A549 treated with GW870086 at 1 μM for 4 hours (cell line): Measurements from ENCODE around the gene LONP2. TPM values are rescaled to one million over a fixed set of nuclear protein-coding genes. Genes with fewer than 3 reads are reported as not detected.

ENCODE experiments used
- total RNA-seq: library from RNA; stranded (reverse); fragments of 200-300 nt; extraction: Qiagen RNA extraction; gene quantifications from 5 replicates; pipeline ENCODE4 v1.2.3, GENCODE V29; 2022; ENCODE audit warnings: low read depth

The LONP2 gene, protein sequence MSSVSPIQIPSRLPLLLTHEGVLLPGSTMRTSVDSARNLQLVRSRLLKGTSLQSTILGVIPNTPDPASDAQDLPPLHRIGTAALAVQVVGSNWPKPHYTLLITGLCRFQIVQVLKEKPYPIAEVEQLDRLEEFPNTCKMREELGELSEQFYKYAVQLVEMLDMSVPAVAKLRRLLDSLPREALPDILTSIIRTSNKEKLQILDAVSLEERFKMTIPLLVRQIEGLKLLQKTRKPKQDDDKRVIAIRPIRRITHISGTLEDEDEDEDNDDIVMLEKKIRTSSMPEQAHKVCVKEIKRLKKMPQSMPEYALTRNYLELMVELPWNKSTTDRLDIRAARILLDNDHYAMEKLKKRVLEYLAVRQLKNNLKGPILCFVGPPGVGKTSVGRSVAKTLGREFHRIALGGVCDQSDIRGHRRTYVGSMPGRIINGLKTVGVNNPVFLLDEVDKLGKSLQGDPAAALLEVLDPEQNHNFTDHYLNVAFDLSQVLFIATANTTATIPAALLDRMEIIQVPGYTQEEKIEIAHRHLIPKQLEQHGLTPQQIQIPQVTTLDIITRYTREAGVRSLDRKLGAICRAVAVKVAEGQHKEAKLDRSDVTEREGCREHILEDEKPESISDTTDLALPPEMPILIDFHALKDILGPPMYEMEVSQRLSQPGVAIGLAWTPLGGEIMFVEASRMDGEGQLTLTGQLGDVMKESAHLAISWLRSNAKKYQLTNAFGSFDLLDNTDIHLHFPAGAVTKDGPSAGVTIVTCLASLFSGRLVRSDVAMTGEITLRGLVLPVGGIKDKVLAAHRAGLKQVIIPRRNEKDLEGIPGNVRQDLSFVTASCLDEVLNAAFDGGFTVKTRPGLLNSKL
- total RNA-seq, result 21.1 to 32.5 TPM (median 28.8 TPM) in 5 replicates

DNA sequence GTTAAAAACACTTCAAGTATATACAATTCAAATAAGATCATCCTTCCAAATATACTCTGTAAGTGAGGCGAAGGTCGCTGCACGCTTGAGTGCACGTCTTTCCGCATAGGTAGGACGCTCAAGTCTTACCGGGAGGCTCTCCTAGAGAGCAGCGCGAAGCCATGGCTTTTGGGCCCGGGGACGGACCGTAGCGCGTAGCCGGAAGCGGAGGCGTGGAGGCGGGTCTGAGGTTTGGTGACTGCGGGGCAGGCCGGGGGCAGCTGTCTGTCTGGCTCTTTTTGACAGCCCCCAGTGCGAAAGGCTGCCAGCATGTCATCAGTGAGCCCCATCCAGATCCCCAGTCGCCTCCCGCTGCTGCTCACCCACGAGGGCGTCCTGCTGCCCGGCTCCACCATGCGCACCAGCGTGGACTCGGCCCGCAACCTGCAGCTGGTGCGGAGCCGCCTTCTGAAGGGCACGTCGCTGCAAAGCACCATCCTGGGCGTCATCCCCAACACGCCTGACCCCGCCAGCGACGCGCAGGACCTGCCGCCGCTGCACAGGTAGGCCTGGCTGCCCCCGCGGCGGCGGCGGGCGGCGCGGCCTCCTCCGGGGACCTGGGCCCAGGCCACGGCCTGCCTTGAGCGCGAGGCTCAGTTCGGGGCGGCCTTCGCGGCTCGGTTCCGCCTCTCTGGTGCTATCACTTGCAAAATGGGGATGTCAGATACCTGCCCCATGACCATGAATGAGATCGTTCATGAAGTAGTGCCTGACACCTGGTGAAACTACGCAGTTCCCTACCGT is at the start of gene LONP2:
Gene LONP2, plus strand, starts transcription at position 221 of the 783 bp plus-strand sequence. Its CDS starts 89 bp downstream, at position 310.

DNA sequence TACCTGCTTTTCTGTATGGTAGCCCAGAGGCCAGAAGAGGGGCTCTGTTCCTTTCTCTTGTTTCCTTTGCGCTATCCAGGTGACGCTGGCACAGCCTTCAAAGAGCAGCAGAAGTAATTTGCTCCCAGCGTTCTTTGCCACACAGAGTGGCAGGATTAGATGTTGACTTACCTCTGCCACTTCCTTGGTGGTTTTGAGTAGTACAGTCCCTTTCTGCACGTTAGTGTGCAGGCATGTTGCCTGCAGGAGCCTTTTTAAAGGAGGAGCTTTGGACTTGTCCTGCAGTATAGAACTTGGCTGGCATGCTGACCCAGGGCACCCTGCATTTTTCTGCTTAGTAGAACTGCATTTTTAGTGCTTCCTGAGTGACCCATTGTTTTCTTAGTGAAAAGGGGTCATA is 3.2 kb downstream of the LONP2 start, which contains the start of gene ABCC11:
Gene ABCC11, minus strand, starts transcription at position 229 of the 400 bp plus-strand sequence. CDS start 15,618 bp downstream, outside the sequence.

DNA sequence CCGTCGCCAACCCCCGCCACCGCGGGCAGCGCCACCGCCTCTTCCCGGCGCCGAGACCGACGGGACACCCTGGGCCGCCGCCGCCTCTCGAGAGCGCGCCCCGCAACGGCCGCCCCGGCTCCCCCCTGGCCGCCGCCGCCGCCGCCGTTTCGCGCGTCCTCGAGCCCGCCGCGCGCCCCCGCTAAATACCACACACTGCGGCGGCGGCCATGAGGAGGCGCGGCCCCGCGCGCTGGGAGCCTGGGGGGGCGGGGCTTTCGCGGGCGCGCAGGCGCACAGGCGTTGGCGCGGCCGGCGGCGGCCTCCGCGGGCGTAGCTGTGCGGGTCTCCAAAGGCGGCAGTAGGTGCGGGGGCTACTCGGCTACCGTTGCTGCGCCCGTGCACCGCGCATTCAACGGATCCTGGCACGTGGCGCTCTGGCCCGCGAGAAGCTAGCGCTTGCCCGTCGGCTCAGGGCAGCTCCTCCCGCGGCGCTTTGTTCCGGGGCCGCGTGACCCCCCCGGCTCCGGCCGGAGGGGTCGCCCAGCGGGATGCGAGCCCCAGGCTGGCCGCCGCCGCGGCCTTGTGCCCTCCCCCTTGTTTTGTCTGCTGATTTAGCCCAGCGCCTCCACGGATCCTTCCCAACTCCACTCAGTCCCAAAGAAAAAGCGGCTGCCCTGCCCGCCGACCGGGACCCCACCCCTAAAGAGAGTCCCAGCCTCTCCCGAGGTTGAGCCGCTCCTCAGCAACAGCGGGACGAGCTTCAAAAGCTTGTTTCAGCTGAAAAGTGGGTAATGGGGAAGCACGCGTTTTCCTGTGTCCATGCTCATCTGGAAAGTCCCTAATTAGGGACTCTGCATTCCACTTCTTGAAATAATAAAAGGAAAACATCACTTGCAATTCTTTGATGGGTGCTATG is 141.4 kb downstream of the LONP2 start, which contains the start of gene SIAH1:
Gene SIAH1, minus strand, starts transcription at position 161 of the 898 bp plus-strand sequence. CDS start 22,985 bp downstream, outside the sequence.

Other genes starting within 250 kb of the LONP2 start
- gene ABCC12, start 88.3 kb upstream of the LONP2 start, total RNA-seq, result 0.03 to 0.18 TPM (median 0.06 TPM) in 3 of 5 replicates, not detected in the others
- gene ABCC11, start 3.2 kb downstream of the LONP2 start, total RNA-seq, result 0.13 to 0.20 TPM (median 0.16 TPM) in 4 of 5 replicates, not detected in the other
- gene SIAH1, start 141.1 kb downstream of the LONP2 start, total RNA-seq, result 10.9 to 14.8 TPM (median 13.7 TPM) in 5 replicates